Suprapubic skin (tissue), 4 donors: Measurements from ENCODE around the gene CHMP3. TPM values are rescaled to one million over a fixed set of nuclear protein-coding genes. Genes with fewer than 3 reads are reported as not detected.

Experiments used
- DNase-seq, 2 donors: peaks; one replicate each; pipeline ENCODE4 v3.0.0-alpha.2; 2019; ENCODE audit warnings: low spot score in 2 of 2
- H3K27ac ChIP-seq: fragments of 200-600 bp; sonication (generic); one replicate; pipeline ENCODE4 v1.5.1; 2019
- H3K27me3 ChIP-seq: fragments of 200-600 bp; sonication (generic); one replicate; pipeline ENCODE4 v1.5.1; 2019
- H3K36me3 ChIP-seq: fragments of 200-600 bp; sonication (generic); one replicate; pipeline ENCODE4 v1.5.1; 2019
- H3K4me1 ChIP-seq: fragments of 200-600 bp; sonication (generic); one replicate; pipeline ENCODE4 v1.5.1; 2019
- H3K4me3 ChIP-seq: fragments of 200-600 bp; sonication (generic); one replicate; pipeline ENCODE4 v1.5.1; 2019; ENCODE audit warnings: mild to moderate bottlenecking
- H3K9me3 ChIP-seq: fragments of 200-600 bp; sonication (generic); one replicate; pipeline ENCODE4 v1.5.1; 2019
- EP300 ChIP-seq: sonication (generic); formaldehyde crosslinking; IDR thresholded peaks from one replicate; pipeline ENCODE4 v1.6.1; 2017; ENCODE audit warnings: antibody characterized with exemption
- POLR2A ChIP-seq, 2 donors: fragments of 450-650 bp; IDR thresholded peaks; one replicate each; pipeline ENCODE4 v1.6.1; 2017; ENCODE audit warnings: antibody characterized with exemption in 2 of 2, mild to moderate bottlenecking in 2 of 2, moderate library complexity in 2 of 2
- POLR2AphosphoS5 ChIP-seq, 3 donors: sonication (generic); formaldehyde crosslinking; IDR thresholded peaks; one replicate each; pipeline ENCODE4 v1.6.1; 2017; ENCODE audit warnings: antibody characterized with exemption in 3 of 3
- WGBS: methylation state at CpG from one replicate; pipeline ENCODE4 v1.1.5; 2018; 5-methylcytosine and 5-hydroxymethylcytosine counted together
- total RNA-seq, 4 donors: library from RNA; depleted of rRNA; stranded (reverse); fragments of >200 nt; gene quantifications; one replicate each; pipeline ENCODE4 v1.1.0, GENCODE V29; 2016
- TF ChIP-seq, protein P1 (sequence below), 2 donors: fragments of 200-600 bp in 1 of 2; fragments of 450-650 bp in 1 of 2; sonication (generic) in 1 of 2; IDR thresholded peaks; one replicate each; pipeline ENCODE4 v1.5.1; 2016 to 2019; ENCODE audit warnings: antibody characterized with exemption in 2 of 2, mild to moderate bottlenecking in 1 of 2, moderate library complexity in 1 of 2

CHMP3 gene
- total RNA-seq, 4 donors from 2014 or later, result 77.5 to 104 (median 92.4) TPM

DNA sequence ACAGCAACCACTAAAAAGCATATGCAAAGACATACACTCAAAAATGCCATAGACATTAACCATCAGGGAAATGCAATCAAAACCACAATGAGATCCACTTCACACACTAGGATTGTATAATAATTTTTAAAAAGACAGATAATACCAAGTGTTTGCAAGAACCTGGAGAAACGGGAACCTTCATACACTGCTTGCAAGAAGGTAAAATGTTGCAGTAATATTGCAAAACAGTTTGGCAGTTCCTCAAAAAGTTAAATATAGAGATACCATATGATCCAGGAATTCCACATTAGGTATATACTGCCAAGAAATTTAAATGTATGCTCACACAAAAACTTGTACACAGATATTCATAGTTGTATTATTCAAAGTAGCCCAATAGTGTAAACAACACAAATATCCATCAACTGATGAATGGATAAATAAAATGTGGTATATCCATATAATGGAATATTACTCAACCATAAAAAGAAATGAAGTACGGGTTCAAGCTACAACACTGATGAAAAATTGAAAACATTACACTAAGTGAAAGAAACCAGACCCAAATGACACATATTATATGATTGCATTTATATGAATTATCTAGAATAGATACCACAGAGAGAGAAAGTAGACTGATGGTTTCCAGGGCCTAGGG lies 14.7 kb upstream of the CHMP3 start:
- H3K4me3 ChIP-seq, result no peak overlapping the region
- no peak for DNase-seq
- no peaks in the 10 kb centered on the region for H3K36me3 ChIP-seq
- H3K9me3 ChIP-seq, result no peaks in the 10 kb centered on the region
- no peaks in the 10 kb centered on the region for H3K27me3 ChIP-seq
- no peaks in the 10 kb centered on the region for H3K4me1 ChIP-seq
- H3K27ac ChIP-seq, result no peak overlapping the region
- WGBS, result 78% methylated on average over 2 of the region's 2 CpGs
- TF ChIP-seq, protein P1, sequence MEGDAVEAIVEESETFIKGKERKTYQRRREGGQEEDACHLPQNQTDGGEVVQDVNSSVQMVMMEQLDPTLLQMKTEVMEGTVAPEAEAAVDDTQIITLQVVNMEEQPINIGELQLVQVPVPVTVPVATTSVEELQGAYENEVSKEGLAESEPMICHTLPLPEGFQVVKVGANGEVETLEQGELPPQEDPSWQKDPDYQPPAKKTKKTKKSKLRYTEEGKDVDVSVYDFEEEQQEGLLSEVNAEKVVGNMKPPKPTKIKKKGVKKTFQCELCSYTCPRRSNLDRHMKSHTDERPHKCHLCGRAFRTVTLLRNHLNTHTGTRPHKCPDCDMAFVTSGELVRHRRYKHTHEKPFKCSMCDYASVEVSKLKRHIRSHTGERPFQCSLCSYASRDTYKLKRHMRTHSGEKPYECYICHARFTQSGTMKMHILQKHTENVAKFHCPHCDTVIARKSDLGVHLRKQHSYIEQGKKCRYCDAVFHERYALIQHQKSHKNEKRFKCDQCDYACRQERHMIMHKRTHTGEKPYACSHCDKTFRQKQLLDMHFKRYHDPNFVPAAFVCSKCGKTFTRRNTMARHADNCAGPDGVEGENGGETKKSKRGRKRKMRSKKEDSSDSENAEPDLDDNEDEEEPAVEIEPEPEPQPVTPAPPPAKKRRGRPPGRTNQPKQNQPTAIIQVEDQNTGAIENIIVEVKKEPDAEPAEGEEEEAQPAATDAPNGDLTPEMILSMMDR (IDR thresholded peaks at IDR 0.05), result no peak
- TF ChIP-seq EP300, result no peak
- no peak for TF ChIP-seq POLR2AphosphoS5 (IDR thresholded peaks at IDR 0.05)
- no peak for TF ChIP-seq POLR2A (IDR thresholded peaks at IDR 0.05)

DNA sequence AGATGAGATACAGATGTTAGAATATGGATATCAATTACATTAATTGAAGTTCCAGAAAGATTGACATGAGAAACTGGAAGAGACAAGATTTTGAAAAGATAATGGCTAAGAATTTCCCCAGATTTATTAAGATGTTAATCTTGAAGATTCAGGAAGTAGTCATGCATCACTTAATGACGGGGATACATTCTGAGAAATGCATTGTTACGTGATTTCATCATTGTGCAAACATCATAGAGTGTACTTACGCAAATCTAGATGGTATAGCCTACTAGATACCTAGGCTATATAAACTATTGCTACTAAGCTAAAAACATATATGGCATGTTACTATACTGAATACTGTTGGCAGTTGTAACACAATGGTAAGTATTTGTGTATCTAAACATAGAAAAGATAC lies 6.8 kb upstream of the CHMP3 start:
- no peaks in the 10 kb centered on the region for H3K27me3 ChIP-seq
- H3K9me3 ChIP-seq, result no peaks in the 10 kb centered on the region
- TF ChIP-seq POLR2AphosphoS5 (IDR thresholded peaks at IDR 0.05), result no peak
- TF ChIP-seq POLR2A (IDR thresholded peaks at IDR 0.05), result no peak
- TF ChIP-seq, protein P1 (IDR thresholded peaks at IDR 0.05), result no peak
- no peak for TF ChIP-seq EP300
- DNase-seq, result no peak
- H3K4me1 ChIP-seq, result peaks cover 6% of the 10 kb centered on the region
- no peak overlapping the region for H3K27ac ChIP-seq
- no peak overlapping the region for H3K4me3 ChIP-seq
- WGBS, result 63% methylated on average over 3 of the region's 3 CpGs
- H3K36me3 ChIP-seq, result no peaks in the 10 kb centered on the region

DNA sequence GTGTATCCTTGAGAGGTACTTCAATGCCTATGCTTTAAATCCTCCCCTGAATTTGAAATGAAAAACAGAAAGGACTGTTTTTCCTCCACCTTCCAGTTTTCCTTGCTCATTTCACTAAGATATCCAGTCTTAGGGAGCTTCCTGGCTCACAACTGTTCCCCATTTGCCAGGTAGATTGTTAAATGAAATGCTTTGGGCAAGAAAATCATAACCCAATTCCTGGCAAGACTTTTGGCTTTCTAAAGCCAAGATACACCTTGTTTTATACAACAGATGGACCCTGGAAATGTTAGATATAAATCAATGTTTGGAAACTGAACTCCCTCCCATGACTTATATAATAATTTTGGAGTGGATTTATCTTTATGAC lies 3.6 kb upstream of the CHMP3 start:
- no peak for DNase-seq
- H3K4me1 ChIP-seq, result peaks cover 19% of the 10 kb centered on the region
- H3K27ac ChIP-seq, result no peak overlapping the region
- H3K27me3 ChIP-seq, result no peaks in the 10 kb centered on the region
- no peaks in the 10 kb centered on the region for H3K9me3 ChIP-seq
- TF ChIP-seq POLR2A (IDR thresholded peaks at IDR 0.05), result no peak
- TF ChIP-seq, protein P1 (IDR thresholded peaks at IDR 0.05), result no peak
- TF ChIP-seq EP300, result no peak
- no peak for TF ChIP-seq POLR2AphosphoS5 (IDR thresholded peaks at IDR 0.05)
- H3K36me3 ChIP-seq, result no peaks in the 10 kb centered on the region
- H3K4me3 ChIP-seq, result no peak overlapping the region

DNA sequence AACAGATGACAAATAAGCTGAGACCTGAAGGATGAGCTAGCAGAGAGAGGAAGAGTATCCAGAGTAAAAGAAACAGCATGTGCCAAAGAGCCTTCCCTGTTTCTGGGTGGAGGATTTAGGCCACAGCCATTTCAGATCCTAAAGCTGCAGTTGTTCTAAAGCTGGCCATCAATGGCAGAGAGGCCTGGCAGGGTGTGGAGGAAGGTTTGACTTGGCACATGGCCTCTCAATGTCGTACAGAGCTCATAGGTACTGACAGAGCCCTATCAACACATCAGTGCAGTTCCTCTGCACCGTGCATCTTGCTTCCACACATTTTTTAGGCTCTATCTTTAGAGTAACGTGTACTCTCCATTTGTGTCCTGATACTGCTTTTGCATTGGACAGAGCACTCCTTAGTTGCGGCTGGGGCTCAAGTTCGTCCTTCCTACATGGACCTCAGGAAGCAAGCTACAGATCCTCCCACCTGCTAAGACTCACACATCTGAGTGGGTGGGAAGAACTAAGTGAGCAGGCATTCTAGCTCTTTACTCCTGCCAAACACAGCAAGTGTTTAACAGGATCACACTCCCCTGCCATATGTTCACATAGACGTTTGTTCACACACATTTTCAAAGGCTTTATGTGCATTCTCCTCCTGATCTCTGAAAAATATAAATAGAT lies 3.0 kb upstream of the CHMP3 start:
- no peak overlapping the region for H3K27ac ChIP-seq
- no peak overlapping the region for H3K4me3 ChIP-seq
- no peaks in the 10 kb centered on the region for H3K27me3 ChIP-seq
- 43% methylated on average over 6 of the region's 6 CpGs for WGBS
- TF ChIP-seq POLR2A (IDR thresholded peaks at IDR 0.05) (no peak), POLR2AphosphoS5 (IDR thresholded peaks at IDR 0.05) (no peak), EP300 (no peak)
- TF ChIP-seq, protein P1 (IDR thresholded peaks at IDR 0.05), result no peak
- peaks cover 24% of the 10 kb centered on the region for H3K4me1 ChIP-seq
- H3K9me3 ChIP-seq, result no peaks in the 10 kb centered on the region
- DNase-seq, result no peak
- no peaks in the 10 kb centered on the region for H3K36me3 ChIP-seq

DNA sequence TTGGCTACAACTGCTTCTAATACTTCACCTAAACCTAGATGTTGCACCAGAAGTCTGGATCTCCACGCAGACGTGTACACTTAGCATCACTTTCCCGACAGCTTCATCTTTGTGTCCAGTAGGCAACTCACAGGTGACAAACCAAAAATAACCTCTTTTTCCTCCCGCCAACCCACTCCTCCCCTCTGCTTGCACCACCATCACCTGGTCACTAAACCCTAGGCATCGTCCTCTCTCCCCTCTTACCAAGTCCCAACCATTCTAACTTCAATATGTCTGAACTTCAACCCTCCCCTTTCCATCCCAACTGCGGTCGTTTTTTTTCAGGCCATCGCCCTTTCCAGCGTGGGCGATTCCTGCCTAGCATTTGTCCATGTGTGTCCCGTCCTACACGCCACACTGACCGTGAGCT lies 413 bp upstream of the CHMP3 start:
- peak overlapping the region; percentile 92 for H3K4me3 ChIP-seq
- no peaks in the 10 kb centered on the region for H3K9me3 ChIP-seq
- TF ChIP-seq POLR2AphosphoS5 (IDR thresholded peaks at IDR 0.05) (no peak), EP300 (no peak), POLR2A (IDR thresholded peaks at IDR 0.05) (no peak)
- TF ChIP-seq, protein P1 (IDR thresholded peaks at IDR 0.05), result no peak
- H3K27me3 ChIP-seq, result no peaks in the 10 kb centered on the region
- peaks cover 34% of the 10 kb centered on the region for H3K4me1 ChIP-seq
- H3K27ac ChIP-seq, result peak overlapping the region; percentile 100
- no peaks in the 10 kb centered on the region for H3K36me3 ChIP-seq
- no peak for DNase-seq
- WGBS, result 81% methylated on average over 13 of the region's 13 CpGs
